A549 (cell line): ENCODE data around the gene STX16.

Experiments
- ESRRA ChIP-seq: fragments of 150-350 bp; IDR thresholded peaks from 2 replicates; pipeline ENCODE4 v1.6.1; 2014; ENCODE audit warnings: mild to moderate bottlenecking, low read length, borderline replicate concordance
- FOXS1 ChIP-seq: fragments of 250-450 bp; sonication (Bioruptor Pico); IDR thresholded peaks from 2 replicates; pipeline ENCODE4 v1.5.0; 2020; ENCODE audit warnings: mild to moderate bottlenecking, moderate library complexity
- HEYL ChIP-seq: fragments of 250-450 bp; sonication (Bioruptor Pico); IDR thresholded peaks from 2 replicates; pipeline ENCODE4 v1.8.0; 2021; ENCODE audit warnings: mild to moderate bottlenecking, moderate library complexity
- RCOR1 ChIP-seq: fragments of 150-350 bp; IDR thresholded peaks from 2 replicates; pipeline ENCODE4 v1.6.1; 2014; ENCODE audit warnings: antibody characterized with exemption, low read length, low read depth
- RNF2 ChIP-seq: fragments of 200-600 bp; sonication (generic); IDR thresholded peaks from 2 replicates; pipeline ENCODE4 v1.6.1; 2016; ENCODE audit warnings: low read depth, mild to moderate bottlenecking, antibody characterized with exemption, moderate library complexity, borderline replicate concordance
- ZC3H11A ChIP-seq: fragments of 450-650 bp; IDR thresholded peaks from 2 replicates; pipeline ENCODE4 v1.6.1; 2014; ENCODE audit warnings: antibody characterized with exemption, mild to moderate bottlenecking
- ZFP36 ChIP-seq: fragments of 450-650 bp; IDR thresholded peaks from 2 replicates; pipeline ENCODE4 v1.6.1; 2014; ENCODE audit warnings: borderline replicate concordance; ENCODE audit not compliant: partially characterized antibody
- TF ChIP-seq, protein P1 (sequence below): fragments of >200 bp; sonication (Bioruptor Twin); formaldehyde crosslinking; IDR thresholded peaks from 3 replicates; pipeline ENCODE4 v1.5.1; 2016
- TF ChIP-seq, protein P2 (sequence below): fragments of 200-600 bp; sonication (generic); IDR thresholded peaks from 2 replicates; pipeline ENCODE4 v1.6.1; 2016; ENCODE audit warnings: antibody characterized with exemption, mild to moderate bottlenecking, moderate library complexity
- TF ChIP-seq, protein P3 (sequence below): IDR thresholded peaks from 2 replicates; pipeline ENCODE4 v1.6.1; 2012

DNA sequence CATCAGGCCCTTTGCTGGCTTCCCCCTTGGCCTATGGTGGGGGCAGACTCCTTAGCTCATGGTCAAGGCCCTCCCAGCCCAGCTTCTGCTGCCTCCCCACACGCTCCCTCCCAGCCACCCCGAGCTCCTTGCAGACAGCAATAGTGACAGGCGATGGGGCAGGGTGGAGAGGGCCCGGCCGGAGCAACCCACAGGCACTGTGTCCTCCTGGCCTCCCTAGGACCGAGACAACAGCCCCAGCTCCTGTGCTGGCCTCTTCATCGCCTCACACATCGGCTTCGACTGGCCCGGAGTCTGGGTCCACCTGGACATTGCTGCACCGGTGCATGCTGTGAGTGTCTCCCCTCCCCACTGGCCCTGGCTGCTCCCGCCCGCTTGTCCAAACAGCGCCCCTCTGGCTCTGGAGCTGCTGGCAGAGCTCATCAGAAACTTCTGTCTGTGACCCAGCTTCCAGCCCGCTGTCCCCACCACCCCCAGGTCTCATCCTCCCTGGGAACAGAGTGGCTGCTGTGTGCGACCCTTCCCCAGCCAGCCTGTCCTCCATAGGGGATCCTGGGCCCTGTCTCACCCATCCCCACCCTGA, 63.3 kb downstream of the STX16 start:
- TF ChIP-seq ESRRA (no peak), FOXS1 (CRISPR knock-in tag) (no peak), ZFP36 (no peak), RNF2 (no peak), RCOR1 (no peak), HEYL (CRISPR knock-in tag) (no peak), ZC3H11A (no peak)
- TF ChIP-seq, protein P1, sequence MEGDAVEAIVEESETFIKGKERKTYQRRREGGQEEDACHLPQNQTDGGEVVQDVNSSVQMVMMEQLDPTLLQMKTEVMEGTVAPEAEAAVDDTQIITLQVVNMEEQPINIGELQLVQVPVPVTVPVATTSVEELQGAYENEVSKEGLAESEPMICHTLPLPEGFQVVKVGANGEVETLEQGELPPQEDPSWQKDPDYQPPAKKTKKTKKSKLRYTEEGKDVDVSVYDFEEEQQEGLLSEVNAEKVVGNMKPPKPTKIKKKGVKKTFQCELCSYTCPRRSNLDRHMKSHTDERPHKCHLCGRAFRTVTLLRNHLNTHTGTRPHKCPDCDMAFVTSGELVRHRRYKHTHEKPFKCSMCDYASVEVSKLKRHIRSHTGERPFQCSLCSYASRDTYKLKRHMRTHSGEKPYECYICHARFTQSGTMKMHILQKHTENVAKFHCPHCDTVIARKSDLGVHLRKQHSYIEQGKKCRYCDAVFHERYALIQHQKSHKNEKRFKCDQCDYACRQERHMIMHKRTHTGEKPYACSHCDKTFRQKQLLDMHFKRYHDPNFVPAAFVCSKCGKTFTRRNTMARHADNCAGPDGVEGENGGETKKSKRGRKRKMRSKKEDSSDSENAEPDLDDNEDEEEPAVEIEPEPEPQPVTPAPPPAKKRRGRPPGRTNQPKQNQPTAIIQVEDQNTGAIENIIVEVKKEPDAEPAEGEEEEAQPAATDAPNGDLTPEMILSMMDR = no peak
- TF ChIP-seq, protein P2, sequence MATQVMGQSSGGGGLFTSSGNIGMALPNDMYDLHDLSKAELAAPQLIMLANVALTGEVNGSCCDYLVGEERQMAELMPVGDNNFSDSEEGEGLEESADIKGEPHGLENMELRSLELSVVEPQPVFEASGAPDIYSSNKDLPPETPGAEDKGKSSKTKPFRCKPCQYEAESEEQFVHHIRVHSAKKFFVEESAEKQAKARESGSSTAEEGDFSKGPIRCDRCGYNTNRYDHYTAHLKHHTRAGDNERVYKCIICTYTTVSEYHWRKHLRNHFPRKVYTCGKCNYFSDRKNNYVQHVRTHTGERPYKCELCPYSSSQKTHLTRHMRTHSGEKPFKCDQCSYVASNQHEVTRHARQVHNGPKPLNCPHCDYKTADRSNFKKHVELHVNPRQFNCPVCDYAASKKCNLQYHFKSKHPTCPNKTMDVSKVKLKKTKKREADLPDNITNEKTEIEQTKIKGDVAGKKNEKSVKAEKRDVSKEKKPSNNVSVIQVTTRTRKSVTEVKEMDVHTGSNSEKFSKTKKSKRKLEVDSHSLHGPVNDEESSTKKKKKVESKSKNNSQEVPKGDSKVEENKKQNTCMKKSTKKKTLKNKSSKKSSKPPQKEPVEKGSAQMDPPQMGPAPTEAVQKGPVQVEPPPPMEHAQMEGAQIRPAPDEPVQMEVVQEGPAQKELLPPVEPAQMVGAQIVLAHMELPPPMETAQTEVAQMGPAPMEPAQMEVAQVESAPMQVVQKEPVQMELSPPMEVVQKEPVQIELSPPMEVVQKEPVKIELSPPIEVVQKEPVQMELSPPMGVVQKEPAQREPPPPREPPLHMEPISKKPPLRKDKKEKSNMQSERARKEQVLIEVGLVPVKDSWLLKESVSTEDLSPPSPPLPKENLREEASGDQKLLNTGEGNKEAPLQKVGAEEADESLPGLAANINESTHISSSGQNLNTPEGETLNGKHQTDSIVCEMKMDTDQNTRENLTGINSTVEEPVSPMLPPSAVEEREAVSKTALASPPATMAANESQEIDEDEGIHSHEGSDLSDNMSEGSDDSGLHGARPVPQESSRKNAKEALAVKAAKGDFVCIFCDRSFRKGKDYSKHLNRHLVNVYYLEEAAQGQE = no peak
- TF ChIP-seq, protein P3, sequence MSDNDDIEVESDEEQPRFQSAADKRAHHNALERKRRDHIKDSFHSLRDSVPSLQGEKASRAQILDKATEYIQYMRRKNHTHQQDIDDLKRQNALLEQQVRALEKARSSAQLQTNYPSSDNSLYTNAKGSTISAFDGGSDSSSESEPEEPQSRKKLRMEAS = no peak
